Pancreas (tissue), 10 donors: Measurements from ENCODE around the gene CRIP3. TPM values are rescaled to one million over a fixed set of nuclear protein-coding genes. Genes with fewer than 3 reads are reported as not detected.

ENCODE experiments used
- ATAC-seq, 4 donors: fragments of 200-7000 bp; cut with Tn5 transposase; one replicate each; pipeline versions ENCODE4 v1.8.0 to v1.9.1; 2020; ENCODE audit warnings: mild to moderate bottlenecking in 4 of 4, moderate library complexity in 4 of 4
- DNase-seq, 6 donors: peaks; one replicate each; pipeline ENCODE4 v3.0.0-alpha.2; 2020
- FAIRE-seq: peaks from 2 replicates; lab custom pipeline; 2012; peaks lifted over from hg19 to GRCh38; lab: Jason Lieb, UNC
- H3K27ac ChIP-seq, 4 donors: fragments of 200-600 bp; sonication (generic); 1 replicate in 3 of 4; 2 replicates in 1 of 4; pipeline versions ENCODE4 v1.5.0 to v1.8.0; 2020
- H3K27me3 ChIP-seq, 4 donors: fragments of 200-600 bp; one replicate each; pipeline ENCODE4 v1.8.0; 2021
- H3K36me3 ChIP-seq, 3 donors: fragments of 200-600 bp; sonication (generic) in 1 of 3; one replicate each; pipeline versions ENCODE4 v1.5.0 to v1.8.0; 2020 to 2021
- H3K4me1 ChIP-seq, 3 donors: fragments of 200-600 bp; one replicate each; pipeline ENCODE4 v1.8.0; 2021
- H3K4me3 ChIP-seq, 4 donors: fragments of 200-600 bp; sonication (generic) in 2 of 4; one replicate each; pipeline versions ENCODE4 v1.5.0 to v1.8.0; 2020 to 2021
- H3K9me3 ChIP-seq, 4 donors: fragments of 200-600 bp; one replicate each; pipeline ENCODE4 v1.8.0; 2021
- CTCF ChIP-seq, 4 donors: fragments of 200-600 bp; sonication (generic) in 3 of 4; IDR thresholded peaks; one replicate each; pipeline versions ENCODE4 v1.5.0 to v1.8.0; 2021; ENCODE audit warnings: antibody characterized with exemption in 4 of 4
- WGBS, 2 donors: extraction: QIAGEN DNeasy Blood & Tissue Kit; methylation state at CpG; one replicate each; pipeline ENCODE4 v1.1.7; 2013; 5-methylcytosine and 5-hydroxymethylcytosine counted together
- intact Hi-C, 3 donors: fragments of 100-400 bp; cut with DNase I; formaldehyde crosslinking; loops; one replicate each; pipeline versions ENCODE4 v1.11.1 to v1.14.2; 2022
- polyA plus RNA-seq, 2 donors: library from polyadenylated mRNA; stranded (reverse); fragments of 200-250 nt; gene quantifications; one replicate each; pipeline ENCODE4 v1.2.3, GENCODE V29; 2013
- total RNA-seq, 6 donors: library from RNA; stranded (reverse); fragmentation: NEBNext Ultra II Directional in 4 of 6; extraction: Animal tissue kit (Norgen Biotek cat#: 25700) in 4 of 6; gene quantifications; one replicate each; pipeline versions ENCODE4 v1.2.1 to v1.2.4, GENCODE V29; 2021 to 2023
- donor health status: healthy with polysubstance abuse.
- donor health status: DM: no; HTN: no; CAD: no; lungs with moderate emphysema.
- donor health status: DM: no; HTN: no; CAD: no.
- donor health status: control.
- donor health status: control.
- donor health status: Bipolar disorder and iron deficiency.
- donor health status: DM: yes; HTN: yes; CAD: no.
- donor health status: DM: no; HTN: no; CAD: no.
- donor health status: DM: no; HTN: no; CAD: no.
- donor health status: DM: yes; HTN: yes; CAD: no.

CRIP3 gene
- total and polyA plus RNA-seq, 8 donors = 0.46 to 9.7 (median 2.0) TPM

DNA sequence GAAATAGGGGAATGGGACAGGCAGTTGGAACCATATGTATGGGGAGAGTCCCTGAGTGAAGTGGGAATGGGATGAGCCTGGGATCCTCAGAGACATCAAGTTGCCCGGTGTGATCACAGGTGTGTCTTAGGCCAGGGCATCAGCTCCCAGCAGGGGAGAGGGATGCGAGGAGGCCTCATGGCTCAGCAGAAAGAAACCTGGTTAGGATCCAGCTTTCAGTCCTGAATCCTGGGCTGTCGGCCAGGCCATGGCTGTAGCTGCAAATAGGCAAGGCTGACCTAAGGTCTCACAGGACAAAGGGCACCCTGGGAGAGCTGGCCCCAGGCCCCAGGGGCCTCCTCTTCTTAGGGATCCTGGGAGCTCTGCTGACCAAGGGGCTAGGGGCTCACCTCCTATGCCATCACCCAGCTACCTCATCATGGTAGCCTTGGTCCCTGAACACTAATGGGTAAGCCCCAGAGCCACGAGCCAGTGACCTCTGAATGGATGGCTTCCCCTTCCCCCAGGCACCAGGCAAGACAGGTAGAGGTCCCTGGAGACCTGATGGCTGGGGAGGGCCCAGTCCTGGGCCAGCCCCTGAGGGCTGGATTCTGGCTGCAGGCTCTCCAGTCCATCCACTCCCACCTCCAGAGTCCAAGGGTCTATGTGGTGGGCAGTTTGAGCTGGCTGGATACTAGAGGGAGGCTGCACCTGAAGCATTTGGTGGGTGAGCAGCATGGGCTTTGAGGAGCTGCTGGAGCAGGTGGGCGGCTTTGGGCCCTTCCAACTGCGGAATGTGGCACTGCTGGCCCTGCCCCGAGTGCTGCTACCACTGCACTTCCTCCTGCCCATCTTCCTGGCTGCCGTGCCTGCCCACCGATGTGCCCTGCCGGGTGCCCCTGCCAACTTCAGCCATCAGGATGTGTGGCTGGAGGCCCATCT lies 10.7 kb downstream of the CRIP3 start, which contains the start of gene SLC22A7:
TSS of gene SLC22A7 (plus strand) at position 617 of the 921 bp plus-strand sequence. CDS start at position 716, 99 bp downstream.
- intact Hi-C loops = no loop called here
- no peak within 1 kb of the TSS for H3K27ac ChIP-seq
- H3K36me3 ChIP-seq = no peaks in the 10 kb centered on the region
- TF ChIP-seq CTCF (IDR thresholded peaks at IDR 0.05) = no peak
- 66 to 68% methylated on average over 9 to 10 of the region's 10 CpGs for WGBS, 2 donors
- H3K4me1 ChIP-seq = no peaks in the 10 kb centered on the region
- H3K4me3 ChIP-seq = no peak within 1 kb of the TSS
- ATAC-seq (peak in 3 of 4 donors; percentile 86 to 97 (median 86)), DNase-seq (peak in 5 of 6 donors; percentile 40 to 74 (median 61)), FAIRE-seq (no peak)
- H3K27me3 ChIP-seq = no peaks in the 10 kb centered on the region
- no peaks in the 10 kb centered on the region for H3K9me3 ChIP-seq

DNA sequence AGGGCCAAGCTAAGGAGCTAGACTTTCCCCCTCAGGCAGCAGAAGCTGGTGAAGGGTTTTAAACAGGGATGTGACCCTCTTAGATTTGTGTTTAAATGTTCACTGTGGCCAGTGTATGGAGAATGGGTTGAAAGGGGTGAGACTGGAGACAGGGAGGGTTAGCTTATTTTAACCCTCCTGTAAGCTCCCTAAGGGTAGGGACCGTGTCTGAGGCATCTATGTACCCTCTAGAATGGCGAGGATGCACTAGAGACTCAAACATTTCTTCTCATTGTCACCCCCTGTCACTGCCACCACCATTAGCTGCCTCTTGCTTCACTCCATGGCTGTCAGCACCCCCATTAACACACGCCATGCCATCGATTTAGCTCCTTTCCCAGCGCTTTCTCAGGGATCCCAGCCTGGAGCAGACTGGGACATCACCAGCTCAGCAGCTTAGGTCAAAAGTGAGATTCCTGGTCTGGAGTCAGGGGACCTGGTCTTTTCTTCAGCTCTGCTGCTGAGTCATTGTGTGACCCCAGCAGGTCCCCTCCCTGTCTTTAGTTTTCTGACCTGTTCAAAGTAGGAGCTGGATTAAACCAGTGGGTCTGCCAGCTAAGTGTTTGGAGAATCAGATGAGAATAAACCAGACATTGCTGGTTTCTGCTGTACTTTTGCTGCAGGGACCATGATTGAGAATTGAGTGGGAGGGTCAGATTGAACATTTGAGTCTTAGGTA lies 11.7 kb downstream of the CRIP3 start:
- intact Hi-C loops = no loop called here
- FAIRE-seq = no peak
- no peaks in the 10 kb centered on the region for H3K4me1 ChIP-seq
- no peak overlapping the region for H3K27ac ChIP-seq
- H3K36me3 ChIP-seq = no peaks in the 10 kb centered on the region
- DNase-seq = peak in 1 of 6 donors; percentile 25
- no peaks in the 10 kb centered on the region for H3K9me3 ChIP-seq
- H3K27me3 ChIP-seq = no peaks in the 10 kb centered on the region
- no peak for ATAC-seq
- WGBS, 2 donors = 79 to 85% methylated on average over 4 to 5 of the region's 5 CpGs
- TF ChIP-seq CTCF (IDR thresholded peaks at IDR 0.05) = no peak
- no peak overlapping the region for H3K4me3 ChIP-seq

- WGBS, 2 donors = 73 to 81% methylated on average over 3 of the region's 3 CpGs
Measured at GRCh38 chr6:43295456-43295855, 13.2 kb downstream of the CRIP3 start.

GRCh38 chr6:43294536-43294935 lies 14.1 kb downstream of the CRIP3 start:
- intact Hi-C loops = no loop called here
- H3K4me1 ChIP-seq = no peaks in the 10 kb centered on the region
- no peak overlapping the region for H3K4me3 ChIP-seq
- DNase-seq (no peak), ATAC-seq (no peak), FAIRE-seq (no peak)
- 61 to 70% methylated on average over 3 of the region's 3 CpGs for WGBS, 2 donors
- no peaks in the 10 kb centered on the region for H3K36me3 ChIP-seq
- no peaks in the 10 kb centered on the region for H3K27me3 ChIP-seq
- H3K9me3 ChIP-seq = no peaks in the 10 kb centered on the region
- H3K27ac ChIP-seq = no peak overlapping the region
- no peak for TF ChIP-seq CTCF (IDR thresholded peaks at IDR 0.05)

More at GRCh38 chr6:43295456-43295855, 13.2 kb downstream of the CRIP3 start:
- FAIRE-seq = no peak
- DNase-seq = no peak
- intact Hi-C loops = no loop called here
- Histone ChIP-seq H3K27ac (no peak overlapping the region), H3K9me3 (no peaks in the 10 kb centered on the region), H3K4me1 (no peaks in the 10 kb centered on the region), H3K27me3 (no peaks in the 10 kb centered on the region), H3K4me3 (no peak overlapping the region), H3K36me3 (no peaks in the 10 kb centered on the region)
- TF ChIP-seq CTCF (IDR thresholded peaks at IDR 0.05) = no peak
- ATAC-seq = no peak
